AG04450 (cell line): ENCODE data around the gene GFPT1. TPM values are rescaled to one million over a fixed set of nuclear protein-coding genes. Genes with fewer than 3 reads are reported as not detected.
A peak's percentile ranks its signal among the peaks of the same experiment; 100 is the strongest.

Experiments used
- CTCF ChIA-PET: fragments of 300-600, 350-600 bp; formaldehyde crosslinking; extraction: SDS; loops from one replicate; lab custom pipeline; 2022; ENCODE audit warnings: antibody characterized with exemption, inconsistent platforms; lab: Charles Lee
- POLR2A ChIA-PET: fragments of 350-600 bp; formaldehyde crosslinking; extraction: SDS; loops from one replicate; lab custom pipeline; 2021; ENCODE audit warnings: antibody characterized with exemption, inconsistent platforms; lab: Yijun Ruan, JAX
- DNase-seq: peaks from one replicate; pipeline ENCODE4 v3.0.0-alpha.2; 2011; ENCODE audit warnings: low read depth, low spot score
- H3K27ac ChIP-seq: one replicate; pipeline ENCODE4 v1.5.1; 2012; ENCODE audit warnings: low read depth, low read length, control low read depth
- H3K27me3 ChIP-seq: one replicate; pipeline ENCODE4 v1.6.0; 2012; ENCODE audit warnings: low read length; ENCODE audit not compliant: control insufficient read depth, insufficient read depth
- H3K4me3 ChIP-seq: 2 replicates; pipeline ENCODE4 v1.5.1; 2011; ENCODE audit warnings: mild to moderate bottlenecking, low read depth, low read length, control low read depth
- H3K9me3 ChIP-seq: 2 replicates; pipeline ENCODE4 v1.5.1; 2012; ENCODE audit warnings: low read length; ENCODE audit not compliant: control insufficient read depth, insufficient read depth
- polyA plus RNA-seq: library from polyadenylated mRNA; depleted of rRNA; stranded (reverse); fragments of >200 nt; gene quantifications from 2 replicates; pipeline ENCODE4 v1.2.3, GENCODE V29; 2011
- TF ChIP-seq, protein P1 (sequence below): IDR thresholded peaks from 2 replicates; pipeline ENCODE4 v1.5.1; 2011; ENCODE audit warnings: low read depth, low read length, control low read depth, inconsistent platforms

Gene GFPT1
- polyA plus RNA-seq, 1 experiment = 47.4 TPM

- POLR2A ChIA-PET = no interaction called here
- Histone ChIP-seq H3K27ac (peak overlapping the region; percentile 12), H3K9me3 (no peaks in the 10 kb centered on the region; the same call in 1 of the 2 replicates), H3K4me3 (peak overlapping the region; percentile 86), H3K27me3 (no peaks in the 10 kb centered on the region)
- CTCF ChIA-PET = interaction anchor here (1.6 kb wide), 1 partner anchor 51 kb away, joined by 3 read pairs; the partner anchor contains the start of gene NFU1
- TF ChIP-seq, protein P1, sequence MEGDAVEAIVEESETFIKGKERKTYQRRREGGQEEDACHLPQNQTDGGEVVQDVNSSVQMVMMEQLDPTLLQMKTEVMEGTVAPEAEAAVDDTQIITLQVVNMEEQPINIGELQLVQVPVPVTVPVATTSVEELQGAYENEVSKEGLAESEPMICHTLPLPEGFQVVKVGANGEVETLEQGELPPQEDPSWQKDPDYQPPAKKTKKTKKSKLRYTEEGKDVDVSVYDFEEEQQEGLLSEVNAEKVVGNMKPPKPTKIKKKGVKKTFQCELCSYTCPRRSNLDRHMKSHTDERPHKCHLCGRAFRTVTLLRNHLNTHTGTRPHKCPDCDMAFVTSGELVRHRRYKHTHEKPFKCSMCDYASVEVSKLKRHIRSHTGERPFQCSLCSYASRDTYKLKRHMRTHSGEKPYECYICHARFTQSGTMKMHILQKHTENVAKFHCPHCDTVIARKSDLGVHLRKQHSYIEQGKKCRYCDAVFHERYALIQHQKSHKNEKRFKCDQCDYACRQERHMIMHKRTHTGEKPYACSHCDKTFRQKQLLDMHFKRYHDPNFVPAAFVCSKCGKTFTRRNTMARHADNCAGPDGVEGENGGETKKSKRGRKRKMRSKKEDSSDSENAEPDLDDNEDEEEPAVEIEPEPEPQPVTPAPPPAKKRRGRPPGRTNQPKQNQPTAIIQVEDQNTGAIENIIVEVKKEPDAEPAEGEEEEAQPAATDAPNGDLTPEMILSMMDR = no peak
- DNase-seq = no peak
Observed at GRCh38 chr2:69386360-69386759, 667 bp downstream of the GFPT1 start.

DNA sequence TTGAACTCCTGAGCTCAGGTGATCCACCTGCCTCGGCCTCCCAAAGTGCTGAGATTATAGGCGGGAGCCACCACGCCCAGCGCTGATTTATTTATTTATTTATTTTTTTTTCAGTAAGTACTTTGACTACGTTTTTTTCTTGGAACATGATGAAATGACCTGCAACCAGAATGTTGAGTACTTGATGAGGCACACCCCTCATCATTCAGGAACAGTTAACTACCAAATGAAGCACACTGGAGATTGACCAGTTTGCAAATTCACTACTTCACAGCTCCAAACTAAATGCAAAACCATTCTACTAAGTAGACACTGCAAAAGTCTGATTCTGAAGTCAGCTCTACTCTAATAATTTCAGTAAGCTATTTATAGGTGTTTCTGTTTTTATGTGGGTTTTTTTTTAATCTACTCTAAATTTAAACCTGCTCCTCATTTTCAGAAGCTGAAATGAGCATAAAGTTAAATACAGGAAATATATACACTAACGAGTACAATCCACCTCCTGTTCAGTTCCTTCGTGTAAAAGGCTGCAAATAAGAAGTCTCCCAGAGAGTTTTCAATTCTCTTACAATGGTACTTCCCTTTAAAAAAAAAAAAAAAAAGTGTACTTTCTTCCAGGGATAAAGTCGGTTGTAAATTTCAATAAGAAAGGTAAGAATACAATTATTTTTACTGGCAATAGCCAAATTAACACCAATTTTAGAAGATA lies 1.4 kb downstream of the GFPT1 start:
- TF ChIP-seq, protein P1 = no peak
- peak overlapping the region; percentile 86 for H3K4me3 ChIP-seq
- ChIA-PET POLR2A (interaction anchor here (0.6 kb wide), 1 partner anchor 45 kb away, joined by 6 read pairs; no protein-coding TSS in a partner anchor), CTCF (interaction anchor here (1.6 kb wide), 1 partner anchor 51 kb away, joined by 3 read pairs; the partner anchor contains the start of gene NFU1)
- H3K9me3 ChIP-seq = no peaks in the 10 kb centered on the region; the same call in 1 of the 2 replicates
- no peaks in the 10 kb centered on the region for H3K27me3 ChIP-seq
- DNase-seq = no peak
- no peak overlapping the region for H3K27ac ChIP-seq

- no peak for DNase-seq
- Histone ChIP-seq H3K9me3 (no peaks in the 10 kb centered on the region; the same call in 1 of the 2 replicates), H3K27me3 (no peaks in the 10 kb centered on the region), H3K4me3 (peak overlapping the region; percentile 33), H3K27ac (no peak overlapping the region)
- TF ChIP-seq, protein P1 = no peak
- CTCF ChIA-PET = interaction anchor here (0.7 to 0.9 kb wide), 2 partner anchors 9 to 454 kb away, joined by 3 to 11 read pairs; no protein-coding TSS in a partner anchor
- POLR2A ChIA-PET = interaction anchor here (0.6 to 0.7 kb wide), 3 partner anchors 19 to 217 kb away, joined by 6 to 12 read pairs (median 7); no protein-coding TSS in a partner anchor
Observed at GRCh38 chr2:69384618-69385081, 2.4 kb downstream of the GFPT1 start.

DNA sequence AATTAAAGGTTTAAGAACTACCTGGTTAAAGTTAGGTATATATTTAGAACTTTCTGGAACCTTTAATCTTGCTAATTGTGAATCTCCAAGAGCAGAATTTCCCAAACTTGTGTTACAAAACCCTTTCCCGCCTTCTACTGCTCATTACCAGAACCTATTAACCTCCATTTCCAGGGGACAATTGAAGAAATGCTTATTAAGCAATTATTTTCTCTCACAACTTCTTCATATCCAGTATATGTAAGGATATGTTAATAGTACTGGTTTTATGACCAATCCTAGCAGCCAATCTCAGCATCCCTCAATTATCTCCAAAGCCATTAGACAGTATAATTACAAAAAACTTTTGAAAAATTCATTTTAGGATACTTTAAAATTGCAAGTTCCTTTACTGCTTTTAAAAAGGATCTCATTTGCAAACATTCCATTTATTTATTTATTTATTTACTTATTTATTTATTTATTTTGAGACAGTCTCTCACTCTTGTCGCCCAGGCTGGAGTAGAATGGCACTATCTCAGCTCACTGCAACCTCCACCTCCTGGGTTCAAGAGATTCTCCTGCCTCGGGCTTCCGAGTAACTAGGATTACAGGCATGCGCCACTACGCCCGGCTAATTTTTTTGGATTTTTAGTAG lies 3.7 kb downstream of the GFPT1 start:
- ChIA-PET CTCF (no interaction called here), POLR2A (no interaction called here)
- no peak overlapping the region for H3K4me3 ChIP-seq

More for the DNA sequence above, 3.7 kb downstream of the GFPT1 start:
- no peaks in the 10 kb centered on the region; the same call in 1 of the 2 replicates for H3K9me3 ChIP-seq
- no peaks in the 10 kb centered on the region for H3K27me3 ChIP-seq
- DNase-seq = no peak
- no peak overlapping the region for H3K27ac ChIP-seq
- TF ChIP-seq, protein P1 = no peak
